HG03342 (cell line): ENCODE results near the gene HDGF.
A peak's percentile ranks its signal among the peaks of the same experiment; 100 is the strongest.

Experiments used
- ATAC-seq: cut with Tn5 transposase; IDR thresholded peaks from one replicate; pipeline ENCODE4 v1.9.1; 2021; ENCODE audit warnings: mild to moderate bottlenecking, moderate library complexity; ENCODE audit not compliant: unreplicated experiment

HDGF gene

GRCh38 chr1:156751451-156751756 lies at the start of gene HDGF:
Gene HDGF, minus strand, starts transcription at chr1:156751675. Its CDS starts 246 bp downstream, at chr1:156751429.
- peak; percentile 13 for ATAC-seq

GRCh38 chr1:156797212-156797871 lies 45.9 kb upstream of the HDGF start:
- no peak for ATAC-seq

GRCh38 chr1:156796340-156797097 lies 45.0 kb upstream of the HDGF start:
- no peak for ATAC-seq

- ATAC-seq, result no peak
These were observed 44.3 kb upstream of the HDGF start for GRCh38 chr1:156795787-156796186.

- no peak for ATAC-seq
These were observed 43.9 kb upstream of the HDGF start for GRCh38 chr1:156795374-156795733.

- no peak for ATAC-seq
These were observed 43.3 kb upstream of the HDGF start for GRCh38 chr1:156794506-156795373.

- ATAC-seq, result no peak
These were observed 38.3 kb upstream of the HDGF start for GRCh38 chr1:156789621-156790318.

- ATAC-seq, result no peak
These were observed 36.7 kb upstream of the HDGF start for GRCh38 chr1:156788136-156788535.

GRCh38 chr1:156786640-156787039 lies 35.2 kb upstream of the HDGF start:
- no peak for ATAC-seq

GRCh38 chr1:156785458-156785857 lies 34.0 kb upstream of the HDGF start:
- ATAC-seq, result no peak

GRCh38 chr1:156781585-156782186 lies 30.2 kb upstream of the HDGF start:
- ATAC-seq, result no peak

- no peak for ATAC-seq
These were observed 26.1 kb upstream of the HDGF start for GRCh38 chr1:156777573-156777972.

- ATAC-seq, result no peak
These were observed 25.5 kb upstream of the HDGF start for GRCh38 chr1:156776942-156777341.

- no peak for ATAC-seq
These were observed 24.3 kb upstream of the HDGF start for GRCh38 chr1:156775799-156776198.

- ATAC-seq, result no peak
These were observed 22.1 kb upstream of the HDGF start for GRCh38 chr1:156773607-156774006.

- ATAC-seq, result no peak
These were observed 21.4 kb upstream of the HDGF start for GRCh38 chr1:156772728-156773497.

- ATAC-seq, result no peak
These were observed 20.7 kb upstream of the HDGF start for GRCh38 chr1:156772222-156772621.

- ATAC-seq, result no peak
These were observed 17.3 kb upstream of the HDGF start for GRCh38 chr1:156768610-156769295.

- ATAC-seq, result no peak
These were observed 16.6 kb upstream of the HDGF start for GRCh38 chr1:156767879-156768604.
